IMR-90 (cell line): ENCODE data around the gene RPS16. TPM values are rescaled to one million over a fixed set of nuclear protein-coding genes. Genes with fewer than 3 reads are reported as not detected.
A peak's percentile ranks its signal among the peaks of the same experiment; 100 is the strongest.

Experiments
- BHLHE40 ChIP-seq: fragments of 150-350 bp; IDR thresholded peaks from 2 replicates; pipeline ENCODE4 v1.6.1; 2016; ENCODE audit warnings: mild to moderate bottlenecking, low read depth, low read length
- NFE2L2 ChIP-seq: fragments of 150-350 bp; IDR thresholded peaks from 2 replicates; pipeline ENCODE4 v1.6.1; 2016; ENCODE audit warnings: low read depth, mild to moderate bottlenecking, low read length
- RAD21 ChIP-seq: IDR thresholded peaks from 2 replicates; pipeline ENCODE4 v1.6.1; 2012; ENCODE audit warnings: low read length, improper control_type of control experiment
- RCOR1 ChIP-seq: IDR thresholded peaks from 2 replicates; pipeline ENCODE4 v1.6.1; 2012; ENCODE audit warnings: mild to moderate bottlenecking, low read length, improper control_type of control experiment; ENCODE audit not compliant: insufficient replicate concordance
- polyA plus RNA-seq, 3 experiments: library from polyadenylated mRNA; depleted of rRNA; stranded (reverse); fragments of >200 nt; gene quantifications; 2 replicates each; pipeline ENCODE4 v1.2.3, GENCODE V29; 2012; ENCODE audit warnings: low replicate concordance in 1 of 3
- total RNA-seq: library from RNA; depleted of rRNA; stranded (reverse); fragments of >200 nt; gene quantifications from 2 replicates; pipeline ENCODE4 v1.2.3, GENCODE V29; 2012

The RPS16 gene
- total and polyA plus RNA-seq, 2 of the 4 experiments (the other 2 are of a cell fraction): 320 to 3,500 TPM

DNA sequence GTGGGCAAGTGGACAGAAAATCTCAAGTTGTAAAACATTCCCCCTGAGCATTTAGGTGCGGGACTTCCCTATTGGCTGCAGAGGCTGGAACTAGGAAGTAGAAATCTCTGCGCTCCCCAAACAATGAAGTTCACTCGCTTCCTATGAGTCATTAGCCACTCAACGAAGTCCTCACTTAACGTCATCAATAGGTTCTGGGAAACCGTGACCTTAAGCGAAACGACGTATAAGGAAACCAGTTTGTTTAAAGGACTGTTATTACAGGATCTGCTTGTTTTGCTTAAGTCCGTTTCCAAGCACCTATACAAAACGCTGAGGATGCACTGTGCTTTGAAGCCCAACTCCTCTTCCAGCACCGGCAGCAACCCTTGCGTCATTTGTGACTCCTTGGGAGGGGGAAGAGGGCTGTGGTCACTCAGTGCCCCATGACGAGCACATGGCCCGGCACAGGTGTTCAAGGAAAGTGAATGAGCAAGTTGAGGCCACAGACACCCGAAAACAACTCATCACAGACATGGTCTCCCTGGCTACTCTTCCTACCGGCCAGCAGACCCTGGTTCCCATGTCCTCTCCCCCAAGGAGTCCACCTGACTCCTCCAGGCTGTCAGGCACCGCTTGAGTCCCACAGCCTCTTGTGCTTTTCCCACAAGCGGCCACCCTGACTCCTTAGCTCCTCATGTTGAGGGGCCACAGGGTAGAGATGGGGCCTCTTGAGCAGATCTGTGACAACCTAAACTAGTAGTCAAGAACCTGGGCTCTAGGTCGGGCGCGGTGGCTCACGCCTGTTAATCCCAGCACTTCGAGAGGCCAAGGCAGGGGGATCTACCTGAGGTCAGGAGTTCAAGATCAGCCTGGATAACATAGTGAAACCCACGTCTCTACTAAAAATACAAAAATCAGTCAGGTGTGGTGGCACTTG lies 4.8 kb downstream of the RPS16 start (continued):
- TF ChIP-seq NFE2L2: no peak
- no peak for TF ChIP-seq RAD21
- peak; percentile 52 for TF ChIP-seq RCOR1
- peak; percentile 25; the same call in 1 of the 2 replicates for TF ChIP-seq BHLHE40
